CD4-positive, alpha-beta T cell treated with Interleukin-17A for 1 hour (primary cell): ENCODE measurements around the gene GJB4.
"Not testable (repeated sequence)": the region's sequence is repeated elsewhere in the genome, so short reads cannot be mapped to it uniquely, and the experiment has no call there.

Experiments
- DNase-seq: peaks from one replicate; pipeline ENCODE4 v3.0.0-alpha.2; 2020

GJB4 gene

GRCh38 chr1:34747638-34747941, 11.9 kb upstream of the GJB4 start:
- DNase-seq, result no peak

- no peak for DNase-seq
These were observed 9.5 kb upstream of the GJB4 start for GRCh38 chr1:34749992-34750391.

GRCh38 chr1:34750610-34751009, 8.9 kb upstream of the GJB4 start:
- DNase-seq, result no peak

- no peak for DNase-seq
These were observed 6.4 kb upstream of the GJB4 start for GRCh38 chr1:34753163-34753562.

GRCh38 chr1:34754964-34755637, 4.4 kb upstream of the GJB4 start, which contains the start of gene GJB5:
TSS of gene GJB5 (plus strand) at chr1:34755047. CDS start at chr1:34757331, 2,284 bp downstream.
- DNase-seq, result no peak

- no peak for DNase-seq
These were observed 3.6 kb upstream of the GJB4 start for GRCh38 chr1:34755961-34756360.

- no peak for DNase-seq
These were observed 2.2 kb upstream of the GJB4 start for GRCh38 chr1:34757386-34757785.

- no peak for DNase-seq
These were observed 789 bp upstream of the GJB4 start for GRCh38 chr1:34758751-34759150.

GRCh38 chr1:34761176-34761761, 1.7 kb downstream of the GJB4 start:
- no peak for DNase-seq

- DNase-seq, result no peak
These were observed 2.3 kb downstream of the GJB4 start for GRCh38 chr1:34761776-34762307.

GRCh38 chr1:34762474-34763141, 3.1 kb downstream of the GJB4 start:
- DNase-seq, result no peak

- DNase-seq, result no peak
These were observed 3.7 kb downstream of the GJB4 start for GRCh38 chr1:34763142-34763781.

- DNase-seq, result no peak
These were observed 9.3 kb downstream of the GJB4 start for GRCh38 chr1:34768856-34769255.

GRCh38 chr1:34770891-34771504, 11.5 kb downstream of the GJB4 start:
- no peak for DNase-seq

GRCh38 chr1:34771573-34772371, 12.2 kb downstream of the GJB4 start:
- no peak for DNase-seq

- DNase-seq, result not testable (repeated sequence)
These were observed 13.6 kb downstream of the GJB4 start for GRCh38 chr1:34773114-34773513.

- no peak for DNase-seq
These were observed 15.4 kb downstream of the GJB4 start for GRCh38 chr1:34774957-34775356.

GRCh38 chr1:34776911-34777310, 17.4 kb downstream of the GJB4 start:
- DNase-seq, result no peak

GRCh38 chr1:34777519-34778321, 18.2 kb downstream of the GJB4 start:
- no peak for DNase-seq

GRCh38 chr1:34778381-34778780, 18.8 kb downstream of the GJB4 start:
- no peak for DNase-seq

GRCh38 chr1:34779005-34779404, 19.5 kb downstream of the GJB4 start:
- no peak for DNase-seq

GRCh38 chr1:34779526-34779925, 20.0 kb downstream of the GJB4 start:
- DNase-seq, result no peak
